NCI-H1694 treated with DMSO at 0.1 percent for 48 hours (cell line): Measurements from ENCODE around the gene LHFPL2.
"Not testable (repeated sequence)": the region's sequence is repeated elsewhere in the genome, so short reads cannot be mapped to it uniquely, and the experiment has no call there.

Experiments
- DNase-seq: peaks from one replicate; lab custom pipeline; 2025; lab: John Stamatoyannopoulos, UW

Gene LHFPL2

GRCh38 chr5:78467140-78467539 is 181.4 kb downstream of the LHFPL2 start:
- no peak for DNase-seq

- DNase-seq = no peak
These were observed 189.7 kb downstream of the LHFPL2 start for GRCh38 chr5:78458843-78459242.

- DNase-seq = not testable (repeated sequence)
These were observed 191.1 kb downstream of the LHFPL2 start for GRCh38 chr5:78457507-78457906.

GRCh38 chr5:78449103-78449502 is 199.5 kb downstream of the LHFPL2 start:
- no peak for DNase-seq

GRCh38 chr5:78447775-78448424 is 200.7 kb downstream of the LHFPL2 start:
- no peak for DNase-seq
